ENCODE measurements around the gene COL21A1.

The COL21A1 gene

DNA sequence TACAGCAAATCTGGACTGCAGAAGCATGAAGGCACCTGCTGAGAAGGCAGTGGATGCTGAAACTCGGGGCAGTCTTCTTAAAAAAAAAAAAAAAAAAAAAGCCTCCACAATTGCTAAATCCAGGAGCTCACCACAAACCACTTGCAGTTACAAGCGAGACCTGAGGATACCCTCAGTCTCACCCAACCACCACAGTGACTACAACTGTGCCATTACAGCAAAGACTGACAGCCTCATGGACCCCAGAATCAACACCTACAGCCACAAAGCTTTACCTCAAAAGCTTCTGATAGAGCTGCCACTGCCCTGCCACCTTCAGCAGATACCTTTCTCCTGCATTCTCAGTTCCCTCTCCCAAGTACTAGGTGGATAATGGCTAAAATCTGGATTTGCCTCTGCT is 9.0 kb downstream of the COL21A1 start:
- TF ChIP-seq, protein P1, sequence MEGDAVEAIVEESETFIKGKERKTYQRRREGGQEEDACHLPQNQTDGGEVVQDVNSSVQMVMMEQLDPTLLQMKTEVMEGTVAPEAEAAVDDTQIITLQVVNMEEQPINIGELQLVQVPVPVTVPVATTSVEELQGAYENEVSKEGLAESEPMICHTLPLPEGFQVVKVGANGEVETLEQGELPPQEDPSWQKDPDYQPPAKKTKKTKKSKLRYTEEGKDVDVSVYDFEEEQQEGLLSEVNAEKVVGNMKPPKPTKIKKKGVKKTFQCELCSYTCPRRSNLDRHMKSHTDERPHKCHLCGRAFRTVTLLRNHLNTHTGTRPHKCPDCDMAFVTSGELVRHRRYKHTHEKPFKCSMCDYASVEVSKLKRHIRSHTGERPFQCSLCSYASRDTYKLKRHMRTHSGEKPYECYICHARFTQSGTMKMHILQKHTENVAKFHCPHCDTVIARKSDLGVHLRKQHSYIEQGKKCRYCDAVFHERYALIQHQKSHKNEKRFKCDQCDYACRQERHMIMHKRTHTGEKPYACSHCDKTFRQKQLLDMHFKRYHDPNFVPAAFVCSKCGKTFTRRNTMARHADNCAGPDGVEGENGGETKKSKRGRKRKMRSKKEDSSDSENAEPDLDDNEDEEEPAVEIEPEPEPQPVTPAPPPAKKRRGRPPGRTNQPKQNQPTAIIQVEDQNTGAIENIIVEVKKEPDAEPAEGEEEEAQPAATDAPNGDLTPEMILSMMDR (IDR thresholded peaks at IDR 0.05) = no peak
- no peak for TF ChIP-seq ZFX (IDR thresholded peaks at IDR 0.05; ENCODE audit: borderline replicate concordance)
- no peak overlapping the region for H3K27ac ChIP-seq

GRCh38 chr6:56235245-56235644 is 12.1 kb downstream of the COL21A1 start:
- TF ChIP-seq ZFX (IDR thresholded peaks at IDR 0.05; ENCODE audit: borderline replicate concordance) = no peak
- TF ChIP-seq, protein P1 (IDR thresholded peaks at IDR 0.05) = no peak
- H3K27ac ChIP-seq = no peak overlapping the region

DNA sequence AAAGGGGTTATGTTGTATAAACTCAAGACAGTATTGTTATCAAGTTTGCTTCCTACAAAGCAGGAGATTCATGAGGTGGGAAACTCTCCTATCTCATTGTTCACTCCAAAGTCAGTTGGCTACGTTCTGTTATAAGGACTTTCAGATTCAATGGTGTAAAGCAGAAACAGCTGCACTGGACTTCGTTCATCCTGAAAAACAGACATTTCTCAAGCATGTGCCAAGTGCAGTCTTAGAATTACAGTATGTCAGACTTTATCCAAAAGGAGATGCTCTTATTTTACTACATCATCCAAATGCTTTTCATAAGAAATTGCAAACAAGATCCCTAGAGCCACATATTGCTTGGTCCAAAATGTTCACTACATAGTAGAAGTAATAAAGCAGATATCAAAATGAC is 14.9 kb downstream of the COL21A1 start:
- TF ChIP-seq ZFX (IDR thresholded peaks at IDR 0.05; ENCODE audit: borderline replicate concordance) = no peak
- TF ChIP-seq, protein P1 (IDR thresholded peaks at IDR 0.05) = no peak
- H3K27ac ChIP-seq = no peak overlapping the region

DNA sequence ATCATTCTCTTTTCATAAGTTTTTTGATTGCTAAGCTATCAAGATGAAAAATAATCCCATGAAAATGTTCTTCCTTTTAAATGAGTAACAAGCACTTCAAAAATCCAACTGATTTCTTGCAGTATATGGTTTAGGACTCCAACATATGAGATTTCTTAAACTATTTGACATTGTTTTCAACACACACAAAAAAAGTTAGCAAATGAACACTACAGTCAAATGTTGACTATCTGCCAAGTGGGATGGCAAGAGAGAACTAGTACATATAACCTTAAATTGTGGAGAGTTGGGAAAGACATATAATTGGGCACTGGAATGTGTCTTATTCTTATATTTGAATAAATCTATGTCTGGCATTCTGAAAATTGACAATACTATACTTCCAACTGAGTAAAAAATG is 15.6 kb downstream of the COL21A1 start:
- no peak overlapping the region for H3K27ac ChIP-seq
- no peak for TF ChIP-seq ZFX (IDR thresholded peaks at IDR 0.05; ENCODE audit: borderline replicate concordance)
- TF ChIP-seq, protein P1 (IDR thresholded peaks at IDR 0.05) = no peak

GRCh38 chr6:56230976-56231566 is 16.3 kb downstream of the COL21A1 start:
- TF ChIP-seq ZFX (IDR thresholded peaks at IDR 0.05; ENCODE audit: borderline replicate concordance) = no peak
- TF ChIP-seq, protein P1 (IDR thresholded peaks at IDR 0.05) = no peak
- H3K27ac ChIP-seq = no peak overlapping the region

DNA sequence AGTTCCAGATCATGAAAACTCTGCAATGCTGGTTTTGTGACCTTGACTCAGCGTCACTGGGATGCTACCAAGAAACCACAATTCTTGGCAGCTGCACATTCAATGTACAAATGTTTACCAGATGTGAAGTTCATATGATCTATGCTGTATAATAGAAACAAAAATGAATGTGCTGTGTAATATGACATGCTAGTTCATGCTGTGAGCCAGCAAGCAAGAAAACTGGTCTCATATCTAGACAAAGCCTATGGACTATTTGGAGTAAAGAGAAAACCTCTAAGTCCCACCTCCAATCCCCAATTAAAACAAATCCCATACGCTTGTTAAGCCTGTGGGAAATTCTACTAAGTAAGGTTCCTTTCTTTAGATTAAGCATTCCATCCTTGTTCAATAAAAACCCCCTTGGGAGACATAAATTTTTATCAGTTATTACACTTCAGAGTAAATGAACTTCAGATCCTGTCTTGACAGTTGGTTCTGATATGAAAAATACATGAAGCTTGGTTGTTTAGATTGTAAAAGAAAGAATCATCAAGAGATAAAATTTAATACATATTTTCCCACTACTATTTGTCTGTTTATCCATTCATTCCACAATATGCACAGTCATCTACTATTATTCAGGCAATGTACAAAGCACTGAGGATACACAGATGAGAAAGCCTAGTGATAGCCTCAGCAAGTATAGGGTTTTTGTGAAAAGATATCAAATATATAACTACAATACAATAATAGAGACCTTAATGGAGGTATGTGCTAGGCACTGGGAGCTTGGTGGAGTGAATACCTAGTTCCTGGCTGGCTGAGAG is 20.1 kb downstream of the COL21A1 start:
- TF ChIP-seq, protein P1 (IDR thresholded peaks at IDR 0.05) = no peak
- TF ChIP-seq ZFX (IDR thresholded peaks at IDR 0.05; ENCODE audit: borderline replicate concordance) = no peak

DNA sequence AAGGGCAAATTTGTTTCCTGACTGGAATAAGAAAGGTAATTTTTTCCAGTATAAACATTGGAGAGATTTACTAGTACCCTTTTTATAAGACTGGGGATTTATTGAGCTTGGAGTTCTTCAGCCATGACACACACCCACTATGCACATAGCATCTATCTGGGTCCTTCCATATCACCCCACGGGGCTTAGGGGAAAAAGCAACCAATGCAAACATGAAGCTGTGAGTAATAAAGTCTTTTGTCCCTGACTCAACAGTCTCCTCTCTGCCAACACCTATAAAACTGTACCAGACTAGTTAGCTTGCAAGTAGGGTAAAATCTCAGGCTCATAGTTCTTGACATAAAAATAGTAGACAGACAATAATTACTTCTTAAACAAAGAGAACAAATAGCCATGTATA is 23.4 kb downstream of the COL21A1 start:
- H3K27ac ChIP-seq = no peak overlapping the region
- TF ChIP-seq ZFX (IDR thresholded peaks at IDR 0.05; ENCODE audit: borderline replicate concordance) = no peak
- TF ChIP-seq, protein P1 (IDR thresholded peaks at IDR 0.05) = no peak

More for the DNA sequence above, 20.1 kb downstream of the COL21A1 start:
- no peak overlapping the region for H3K27ac ChIP-seq

Measured in 22Rv1 (cell line).